Endometrial microvascular endothelial cells (primary cell): ENCODE data around the gene SCNM1. TPM values are rescaled to one million over a fixed set of nuclear protein-coding genes. Genes with fewer than 3 reads are reported as not detected.

Source experiments
- total RNA-seq: library from RNA; depleted of rRNA; stranded (reverse); fragments of >200 nt; gene quantifications from one replicate; pipeline ENCODE4 v1.2.3, GENCODE V29; 2015; ENCODE audit errors: inconsistent ontology term

SCNM1 gene
- total RNA-seq, 1 donor from 2014 or later: 34.4 TPM

Other genes with a start within 250 kb of the SCNM1 start
- gene SETDB1, start 239.8 kb upstream of the SCNM1 start, total RNA-seq: 31.9 TPM
- 144 TPM for gene CERS2, start 191.3 kb upstream of the SCNM1 start, total RNA-seq
- gene ANXA9, start 183.9 kb upstream of the SCNM1 start, total RNA-seq: not detected
- 9.4 TPM for gene MINDY1, start 159.2 kb upstream of the SCNM1 start, total RNA-seq
- 6.3 TPM for gene PRUNE1, start 157.7 kb upstream of the SCNM1 start, total RNA-seq
- gene BNIPL, start 129.6 kb upstream of the SCNM1 start, total RNA-seq: not detected
- gene C1orf56, start 118.4 kb upstream of the SCNM1 start, total RNA-seq: 4.6 TPM
- 75.7 TPM for gene CDC42SE1, start 106.5 kb upstream of the SCNM1 start, total RNA-seq
- 14.2 TPM for gene MLLT11, start 105.7 kb upstream of the SCNM1 start, total RNA-seq
- 14.4 TPM for gene GABPB2, start 95.4 kb upstream of the SCNM1 start, total RNA-seq
- gene SEMA6C, start 19.5 kb upstream of the SCNM1 start, total RNA-seq: 51.7 TPM
- 0.37 TPM for gene TNFAIP8L2, start 9.5 kb upstream of the SCNM1 start, total RNA-seq
- gene LYSMD1, start 242 bp upstream of the SCNM1 start, total RNA-seq: 2.5 TPM
- gene TMOD4, start 9.8 kb downstream of the SCNM1 start, total RNA-seq: not detected
- gene VPS72, start 24.1 kb downstream of the SCNM1 start, total RNA-seq: 69.4 TPM
- 50.7 TPM for gene PIP5K1A, start 32.4 kb downstream of the SCNM1 start, total RNA-seq
- 163 TPM for gene PSMD4, start 88.6 kb downstream of the SCNM1 start, total RNA-seq
- gene ZNF687, start 116.2 kb downstream of the SCNM1 start, total RNA-seq: 13.5 TPM
- 49.6 TPM for gene PI4KB, start 161.3 kb downstream of the SCNM1 start, total RNA-seq
- gene RFX5, start 181.1 kb downstream of the SCNM1 start, total RNA-seq: 64.3 TPM
- gene SELENBP1, start 206.6 kb downstream of the SCNM1 start, total RNA-seq: 12.7 TPM
- gene PSMB4, start 233.4 kb downstream of the SCNM1 start, total RNA-seq: 451 TPM